H1 (cell line): Measurements from ENCODE around the gene RALGAPA2. TPM values are rescaled to one million over a fixed set of nuclear protein-coding genes. Genes with fewer than 3 reads are reported as not detected.

Source experiments
- EGR1 ChIP-seq: IDR thresholded peaks from 2 replicates; pipeline ENCODE4 v1.6.1; 2011; ENCODE audit warnings: low read depth, low read length, borderline replicate concordance
- polyA plus RNA-seq, 7 experiments: library from polyadenylated mRNA; depleted of rRNA in 3 of 7; stranded (reverse) in 5 of 7; unstranded in 2 of 7; fragments of >200 nt in 5 of 7; fragments of 200-250 nt in 2 of 7; gene quantifications; 1 replicate in 5 of 7; 2 replicates in 1 of 7; 4 replicates in 1 of 7; pipeline versions ENCODE4 v1.2.1 to v1.2.3, GENCODE V29; 2011 to 2013; ENCODE audit warnings: missing spikeins in 2 of 7, mixed read lengths in 2 of 7
- total RNA-seq: library from RNA; stranded (reverse); fragmentation: NEBNext Ultra II Directional; extraction: Animal tissue kit (Norgen Biotek cat#: 25700); gene quantifications from 2 replicates; pipeline ENCODE4 v1.2.1, GENCODE V29; 2021
- TF ChIP-seq, protein P1 (sequence below): IDR thresholded peaks from 2 replicates; pipeline ENCODE4 v1.6.1; 2012; ENCODE audit warnings: inconsistent platforms

The RALGAPA2 gene
- total and polyA plus RNA-seq, 2 of the 8 experiments (the other 6 are each of a cell fraction or from before 2014, with no cell fraction given) = 5.1 to 25.5 TPM

DNA sequence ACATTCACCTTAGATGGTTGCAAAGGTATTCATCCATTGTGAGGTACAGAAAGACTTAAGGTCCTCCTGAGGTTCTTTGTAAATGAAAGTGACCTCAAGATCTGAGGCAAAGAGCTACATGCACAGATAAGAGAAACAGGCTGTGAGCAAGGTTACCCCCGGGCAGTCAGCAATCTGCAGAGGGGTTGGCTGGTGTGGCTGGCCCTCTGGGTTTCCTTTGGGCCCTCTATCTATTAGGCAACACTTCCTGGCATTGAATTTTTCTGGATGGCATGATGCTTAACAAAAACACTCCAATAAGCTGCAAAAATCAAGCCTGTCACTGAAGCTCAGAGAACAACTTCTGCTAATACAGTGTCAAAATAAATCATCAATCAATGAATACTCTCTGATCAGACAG, 48.9 kb upstream of the RALGAPA2 start (continued):
- TF ChIP-seq, protein P1, sequence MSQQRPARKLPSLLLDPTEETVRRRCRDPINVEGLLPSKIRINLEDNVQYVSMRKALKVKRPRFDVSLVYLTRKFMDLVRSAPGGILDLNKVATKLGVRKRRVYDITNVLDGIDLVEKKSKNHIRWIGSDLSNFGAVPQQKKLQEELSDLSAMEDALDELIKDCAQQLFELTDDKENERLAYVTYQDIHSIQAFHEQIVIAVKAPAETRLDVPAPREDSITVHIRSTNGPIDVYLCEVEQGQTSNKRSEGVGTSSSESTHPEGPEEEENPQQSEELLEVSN = no peak
- no peak for TF ChIP-seq EGR1
- TF ChIP-seq, all 59 proteins: peak for 0
